ENCODE measurements around the gene NPAT.

The NPAT gene

DNA sequence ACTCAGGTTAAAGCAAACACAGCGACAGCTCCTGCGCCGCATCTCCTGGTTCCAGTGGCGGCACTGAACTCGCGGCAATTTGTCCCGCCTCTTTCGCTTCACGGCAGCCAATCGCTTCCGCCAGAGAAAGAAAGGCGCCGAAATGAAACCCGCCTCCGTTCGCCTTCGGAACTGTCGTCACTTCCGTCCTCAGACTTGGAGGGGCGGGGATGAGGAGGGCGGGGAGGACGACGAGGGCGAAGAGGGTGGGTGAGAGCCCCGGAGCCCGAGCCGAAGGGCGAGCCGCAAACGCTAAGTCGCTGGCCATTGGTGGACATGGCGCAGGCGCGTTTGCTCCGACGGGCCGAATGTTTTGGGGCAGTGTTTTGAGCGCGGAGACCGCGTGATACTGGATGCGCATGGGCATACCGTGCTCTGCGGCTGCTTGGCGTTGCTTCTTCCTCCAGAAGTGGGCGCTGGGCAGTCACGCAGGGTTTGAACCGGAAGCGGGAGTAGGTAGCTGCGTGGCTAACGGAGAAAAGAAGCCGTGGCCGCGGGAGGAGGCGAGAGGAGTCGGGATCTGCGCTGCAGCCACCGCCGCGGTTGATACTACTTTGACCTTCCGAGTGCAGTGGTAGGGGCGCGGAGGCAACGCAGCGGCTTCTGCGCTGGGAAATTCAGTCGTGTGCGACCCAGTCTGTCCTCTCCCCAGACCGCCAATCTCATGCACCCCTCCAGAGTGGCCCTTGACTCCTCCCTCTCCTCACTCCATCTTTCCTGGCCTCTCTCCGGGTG lies at the start of gene NPAT, which contains the start of gene ATM:
Gene NPAT, minus strand, starts transcription at position 65 of the 774 bp plus-strand sequence. CDS start 102 bp downstream, outside the sequence.
Gene ATM, plus strand, starts transcription at position 494 of the 774 bp plus-strand sequence. CDS start 4,558 bp downstream, outside the sequence.
- Histone ChIP-seq H3K36me3 (ENCODE audit: control insufficient read depth in 1 of 2, insufficient read depth in 2 of 2, low read length in 2 of 2) (no peaks in the 10 kb centered on the region), H3K27me3 (ENCODE audit: control insufficient read depth in 1 of 2, insufficient read depth in 2 of 2, low read length in 2 of 2) (no peaks in the 10 kb centered on the region), H3K4me1 (ENCODE audit: control insufficient read depth in 1 of 2, insufficient read depth in 2 of 2, low read length in 2 of 2) (peaks cover 21 to 30% of the 10 kb centered on the region in 2 donors), H3K27ac (ENCODE audit: low read depth, low read length) (peak within 1 kb of the TSS; percentile 94), H3K9me3 (ENCODE audit: control insufficient read depth in 1 of 2, low read length in 2 of 2) (no peaks in the 10 kb centered on the region), H3K4me3 (ENCODE audit: low read depth in 1 of 2, low read length in 2 of 2) (peak within 1 kb of the TSS; percentile 95 to 99), H3K9ac (ENCODE audit: low read depth in 1 of 2, low read length in 2 of 2) (peak within 1 kb of the TSS; percentile 92 to 98)

DNA sequence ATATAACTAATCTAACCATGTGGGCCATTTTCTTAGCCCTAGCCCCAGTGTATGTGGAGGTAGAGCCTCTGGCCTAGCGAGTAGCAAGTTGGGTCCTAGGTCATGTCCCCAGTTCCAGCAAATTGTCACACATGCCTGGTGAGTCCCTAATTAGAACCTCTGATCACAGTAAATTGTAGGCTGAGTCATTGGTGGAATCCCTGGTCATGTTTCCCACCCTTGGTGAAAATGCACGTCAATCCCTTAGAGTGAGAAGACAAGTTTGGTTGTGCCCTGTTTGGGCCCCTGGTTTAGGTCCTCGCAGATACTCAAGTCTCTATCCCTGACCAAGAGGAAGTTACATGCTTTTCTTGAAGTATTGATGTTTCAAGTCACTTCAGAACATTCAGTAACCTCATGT lies 47.1 kb upstream of the NPAT start:
- Histone ChIP-seq H3K4me3 (ENCODE audit: low read depth in 1 of 2, low read length in 2 of 2) (no peak overlapping the region), H3K9ac (ENCODE audit: low read depth in 1 of 2, low read length in 2 of 2) (no peak overlapping the region), H3K27me3 (ENCODE audit: control insufficient read depth in 1 of 2, insufficient read depth in 2 of 2, low read length in 2 of 2) (no peaks in the 10 kb centered on the region), H3K9me3 (ENCODE audit: control insufficient read depth in 1 of 2, low read length in 2 of 2) (no peaks in the 10 kb centered on the region), H3K27ac (ENCODE audit: low read depth, low read length) (no peak overlapping the region), H3K4me1 (ENCODE audit: control insufficient read depth in 1 of 2, insufficient read depth in 2 of 2, low read length in 2 of 2) (no peaks in the 10 kb centered on the region), H3K36me3 (ENCODE audit: control insufficient read depth in 1 of 2, insufficient read depth in 2 of 2, low read length in 2 of 2) (peaks cover 6 to 26% of the 10 kb centered on the region in 2 donors)

DNA sequence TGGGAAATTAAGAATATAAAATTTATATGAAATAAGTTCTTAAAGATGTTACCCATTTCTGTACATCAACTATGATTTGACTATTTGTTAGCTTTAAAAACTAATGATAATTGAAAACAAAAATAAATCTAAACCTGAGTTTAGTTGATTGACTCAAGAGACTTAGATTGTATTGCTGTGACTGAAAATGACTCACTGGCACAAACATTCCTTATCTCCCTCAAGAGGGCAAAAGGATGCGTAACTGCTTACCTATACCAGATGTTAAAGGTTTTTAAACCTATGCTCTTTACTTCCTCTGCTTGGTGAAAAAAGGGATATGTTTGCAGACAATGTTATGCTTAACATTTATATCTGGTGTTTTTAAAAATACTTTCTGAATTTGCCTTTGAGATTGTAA lies 30.7 kb upstream of the NPAT start:
- no peaks in the 10 kb centered on the region for H3K4me1 ChIP-seq (ENCODE audit: control insufficient read depth in 1 of 2, insufficient read depth in 2 of 2, low read length in 2 of 2)
- H3K9ac ChIP-seq (ENCODE audit: low read depth in 1 of 2, low read length in 2 of 2), result no peak overlapping the region
- no peak overlapping the region for H3K27ac ChIP-seq (ENCODE audit: low read depth, low read length)
- no peaks in the 10 kb centered on the region for H3K27me3 ChIP-seq (ENCODE audit: control insufficient read depth in 1 of 2, insufficient read depth in 2 of 2, low read length in 2 of 2)
- no peaks in the 10 kb centered on the region for H3K9me3 ChIP-seq (ENCODE audit: control insufficient read depth in 1 of 2, low read length in 2 of 2)
- no peak overlapping the region for H3K4me3 ChIP-seq (ENCODE audit: low read depth in 1 of 2, low read length in 2 of 2)
- H3K36me3 ChIP-seq (ENCODE audit: control insufficient read depth in 1 of 2, insufficient read depth in 2 of 2, low read length in 2 of 2), result peaks cover 25 to 55% of the 10 kb centered on the region in 2 donors

DNA sequence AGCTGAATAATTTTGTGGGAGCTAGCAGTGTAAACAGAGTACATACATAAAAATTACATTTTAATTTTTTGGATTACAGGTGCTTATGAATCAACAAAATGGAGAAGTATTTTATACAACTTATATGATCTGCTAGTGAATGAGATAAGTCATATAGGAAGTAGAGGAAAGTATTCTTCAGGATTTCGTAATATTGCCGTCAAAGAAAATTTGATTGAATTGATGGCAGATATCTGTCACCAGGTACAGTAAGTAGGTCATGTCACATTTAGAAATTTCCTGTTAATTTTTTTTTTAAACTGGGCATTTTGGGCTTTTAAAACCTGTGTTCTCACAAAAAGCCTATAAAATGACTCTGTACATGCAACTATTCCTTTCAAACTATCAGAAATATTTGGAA lies 24.4 kb upstream of the NPAT start:
- H3K27me3 ChIP-seq (ENCODE audit: control insufficient read depth in 1 of 2, insufficient read depth in 2 of 2, low read length in 2 of 2), result no peaks in the 10 kb centered on the region
- H3K9me3 ChIP-seq (ENCODE audit: control insufficient read depth in 1 of 2, low read length in 2 of 2), result no peaks in the 10 kb centered on the region
- H3K4me3 ChIP-seq (ENCODE audit: low read depth in 1 of 2, low read length in 2 of 2), result no peak overlapping the region
- no peak overlapping the region for H3K27ac ChIP-seq (ENCODE audit: low read depth, low read length)
- H3K9ac ChIP-seq (ENCODE audit: low read depth in 1 of 2, low read length in 2 of 2), result no peak overlapping the region
- no peaks in the 10 kb centered on the region for H3K4me1 ChIP-seq (ENCODE audit: control insufficient read depth in 1 of 2, insufficient read depth in 2 of 2, low read length in 2 of 2)
- H3K36me3 ChIP-seq (ENCODE audit: control insufficient read depth in 1 of 2, insufficient read depth in 2 of 2, low read length in 2 of 2), result peaks cover 11 to 34% of the 10 kb centered on the region in 2 donors

DNA sequence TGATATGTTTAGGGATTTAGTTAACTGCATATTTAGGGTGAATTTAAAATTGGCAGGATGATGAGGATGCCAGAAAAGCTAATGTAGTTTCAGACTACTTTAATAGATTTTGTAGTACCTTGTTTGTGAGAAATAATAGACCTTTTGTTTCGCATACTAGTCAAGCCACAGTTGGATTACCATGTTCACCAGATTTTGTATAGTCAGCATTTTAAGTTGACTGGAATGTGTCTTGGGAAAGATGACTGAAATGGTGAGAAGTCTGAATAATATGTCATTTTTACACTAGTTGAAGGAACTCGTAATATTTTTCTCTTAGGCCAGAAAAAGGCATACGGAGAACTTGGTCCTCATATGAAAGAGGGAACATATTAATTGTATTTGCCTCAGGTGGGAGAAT lies 23.9 kb upstream of the NPAT start:
- H3K9me3 ChIP-seq (ENCODE audit: control insufficient read depth in 1 of 2, low read length in 2 of 2), result no peaks in the 10 kb centered on the region
- no peaks in the 10 kb centered on the region for H3K27me3 ChIP-seq (ENCODE audit: control insufficient read depth in 1 of 2, insufficient read depth in 2 of 2, low read length in 2 of 2)
- no peak overlapping the region for H3K9ac ChIP-seq (ENCODE audit: low read depth in 1 of 2, low read length in 2 of 2)
- H3K4me1 ChIP-seq (ENCODE audit: control insufficient read depth in 1 of 2, insufficient read depth in 2 of 2, low read length in 2 of 2), result no peaks in the 10 kb centered on the region
- peaks cover 6 to 32% of the 10 kb centered on the region in 2 donors for H3K36me3 ChIP-seq (ENCODE audit: control insufficient read depth in 1 of 2, insufficient read depth in 2 of 2, low read length in 2 of 2)
- no peak overlapping the region for H3K4me3 ChIP-seq (ENCODE audit: low read depth in 1 of 2, low read length in 2 of 2)
- H3K27ac ChIP-seq (ENCODE audit: low read depth, low read length), result no peak overlapping the region

DNA sequence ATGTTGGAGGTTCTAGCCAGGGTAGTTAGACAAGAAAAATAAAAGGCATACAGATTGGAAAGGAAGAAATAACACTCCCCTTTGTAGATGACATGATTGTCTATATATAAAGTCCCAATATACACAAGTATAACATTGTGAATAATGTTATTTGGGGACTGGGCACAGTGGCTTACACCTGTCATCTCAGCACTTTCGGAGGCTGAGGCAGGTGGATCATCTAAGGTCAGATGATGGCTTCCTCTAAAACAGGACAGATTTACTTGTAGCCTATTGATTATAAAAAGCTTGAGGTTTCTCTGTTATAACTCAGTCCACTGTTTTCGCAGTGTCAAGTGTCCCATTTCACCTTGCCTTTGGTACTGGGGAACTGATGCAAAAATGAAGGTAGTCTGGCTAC lies 20.0 kb upstream of the NPAT start:
- Histone ChIP-seq H3K27ac (ENCODE audit: low read depth, low read length) (no peak overlapping the region), H3K4me3 (ENCODE audit: low read depth in 1 of 2, low read length in 2 of 2) (no peak overlapping the region), H3K4me1 (ENCODE audit: control insufficient read depth in 1 of 2, insufficient read depth in 2 of 2, low read length in 2 of 2) (no peaks in the 10 kb centered on the region), H3K9me3 (ENCODE audit: control insufficient read depth in 1 of 2, low read length in 2 of 2) (no peaks in the 10 kb centered on the region), H3K9ac (ENCODE audit: low read depth in 1 of 2, low read length in 2 of 2) (no peak overlapping the region), H3K27me3 (ENCODE audit: control insufficient read depth in 1 of 2, insufficient read depth in 2 of 2, low read length in 2 of 2) (no peaks in the 10 kb centered on the region), H3K36me3 (ENCODE audit: control insufficient read depth in 1 of 2, insufficient read depth in 2 of 2, low read length in 2 of 2) (peaks cover 3 to 29% of the 10 kb centered on the region in 2 donors)

DNA sequence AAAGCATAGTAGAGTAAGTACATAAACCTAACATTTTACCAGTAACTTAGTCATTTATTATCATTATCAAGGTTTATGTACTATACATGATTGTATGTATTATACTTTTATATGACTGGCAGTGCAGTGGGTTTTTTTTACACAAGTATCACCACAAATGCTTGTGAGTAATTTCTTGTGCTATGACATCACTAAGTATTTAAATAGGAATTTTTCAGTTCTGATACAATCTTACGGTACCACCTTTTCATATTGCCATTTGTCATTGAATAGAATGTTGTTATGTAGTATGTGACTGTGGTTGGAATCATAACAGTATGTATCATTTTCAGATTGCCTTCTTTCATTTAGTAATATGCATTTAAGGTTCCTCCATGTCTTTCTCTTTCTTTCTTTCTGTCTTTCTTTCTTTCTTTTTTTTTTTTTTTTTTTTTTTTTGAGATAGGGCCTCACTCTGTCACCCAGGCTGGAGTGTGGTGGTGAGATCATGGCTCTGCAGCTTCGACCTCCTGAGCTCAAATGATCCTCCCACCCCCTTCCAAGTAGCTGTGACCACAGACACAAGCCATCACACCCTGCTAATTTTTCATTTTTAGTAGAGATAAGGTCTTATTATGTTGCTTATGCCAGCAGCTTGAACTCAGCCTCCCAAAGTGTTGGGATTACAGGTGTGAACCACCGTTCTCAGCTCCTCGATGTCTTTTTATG lies 19.0 kb upstream of the NPAT start:
- no peaks in the 10 kb centered on the region for H3K9me3 ChIP-seq (ENCODE audit: control insufficient read depth in 1 of 2, low read length in 2 of 2)
- H3K27ac ChIP-seq (ENCODE audit: low read depth, low read length), result no peak overlapping the region
- H3K4me1 ChIP-seq (ENCODE audit: control insufficient read depth in 1 of 2, insufficient read depth in 2 of 2, low read length in 2 of 2), result peaks cover 0 to 4% of the 10 kb centered on the region in 2 donors
- no peak overlapping the region for H3K9ac ChIP-seq (ENCODE audit: low read depth in 1 of 2, low read length in 2 of 2)
- no peaks in the 10 kb centered on the region for H3K27me3 ChIP-seq (ENCODE audit: control insufficient read depth in 1 of 2, insufficient read depth in 2 of 2, low read length in 2 of 2)
- H3K4me3 ChIP-seq (ENCODE audit: low read depth in 1 of 2, low read length in 2 of 2), result no peak overlapping the region
- peaks cover 3 to 23% of the 10 kb centered on the region in 2 donors for H3K36me3 ChIP-seq (ENCODE audit: control insufficient read depth in 1 of 2, insufficient read depth in 2 of 2, low read length in 2 of 2)

DNA sequence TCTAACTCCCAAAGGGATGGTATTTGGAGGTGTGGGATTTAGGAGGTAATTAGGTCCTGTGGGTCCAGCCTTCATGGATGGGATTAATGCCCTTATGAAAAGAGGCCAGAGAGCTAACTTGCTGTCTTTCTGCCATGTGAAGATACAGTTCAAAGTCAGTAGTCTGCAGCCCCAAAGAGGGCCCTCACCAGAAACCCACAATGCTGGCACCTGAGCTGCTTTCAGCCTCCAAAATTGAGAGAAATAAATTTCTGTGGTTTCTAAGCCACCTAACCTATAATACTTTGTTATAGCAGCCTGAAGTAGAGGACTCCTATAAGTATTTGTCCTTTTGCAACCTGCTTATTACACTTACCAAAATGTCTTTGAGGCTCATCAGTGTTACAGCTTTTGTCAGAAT lies 16.6 kb upstream of the NPAT start:
- H3K4me3 ChIP-seq (ENCODE audit: low read depth in 1 of 2, low read length in 2 of 2), result no peak overlapping the region
- H3K9me3 ChIP-seq (ENCODE audit: control insufficient read depth in 1 of 2, low read length in 2 of 2), result no peaks in the 10 kb centered on the region
- no peak overlapping the region for H3K9ac ChIP-seq (ENCODE audit: low read depth in 1 of 2, low read length in 2 of 2)
- H3K4me1 ChIP-seq (ENCODE audit: control insufficient read depth in 1 of 2, insufficient read depth in 2 of 2, low read length in 2 of 2), result peaks cover 0 to 4% of the 10 kb centered on the region in 2 donors
- no peak overlapping the region for H3K27ac ChIP-seq (ENCODE audit: low read depth, low read length)
- H3K36me3 ChIP-seq (ENCODE audit: control insufficient read depth in 1 of 2, insufficient read depth in 2 of 2, low read length in 2 of 2), result peaks cover 3 to 16% of the 10 kb centered on the region in 2 donors
- no peaks in the 10 kb centered on the region for H3K27me3 ChIP-seq (ENCODE audit: control insufficient read depth in 1 of 2, insufficient read depth in 2 of 2, low read length in 2 of 2)

DNA sequence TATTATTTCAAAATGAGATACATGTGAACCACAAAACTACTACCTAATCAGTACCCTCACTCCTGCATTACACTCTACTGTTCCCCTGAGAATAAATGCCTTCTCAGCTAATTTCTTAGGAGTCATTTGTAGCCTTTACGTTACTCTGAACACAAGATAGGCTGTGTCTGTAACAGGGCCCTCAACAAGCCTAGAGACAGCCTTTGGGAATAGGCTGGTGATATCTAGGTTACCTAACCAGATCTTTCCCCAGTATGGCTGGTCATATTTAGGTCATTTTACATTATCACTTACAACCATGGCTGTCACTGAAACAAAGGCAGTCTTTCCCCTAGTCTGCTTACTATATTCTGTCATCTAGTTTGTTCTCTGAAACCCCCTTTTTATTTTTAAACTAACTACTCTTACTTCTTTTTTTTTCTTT lies 14.6 kb upstream of the NPAT start:
- Histone ChIP-seq H3K36me3 (ENCODE audit: control insufficient read depth in 1 of 2, insufficient read depth in 2 of 2, low read length in 2 of 2) (peaks cover 3 to 17% of the 10 kb centered on the region in 2 donors), H3K9me3 (ENCODE audit: control insufficient read depth in 1 of 2, low read length in 2 of 2) (no peaks in the 10 kb centered on the region), H3K4me3 (ENCODE audit: low read depth in 1 of 2, low read length in 2 of 2) (no peak overlapping the region), H3K27ac (ENCODE audit: low read depth, low read length) (no peak overlapping the region), H3K9ac (ENCODE audit: low read depth in 1 of 2, low read length in 2 of 2) (no peak overlapping the region), H3K4me1 (ENCODE audit: control insufficient read depth in 1 of 2, insufficient read depth in 2 of 2, low read length in 2 of 2) (peaks cover 0 to 4% of the 10 kb centered on the region in 2 donors), H3K27me3 (ENCODE audit: control insufficient read depth in 1 of 2, insufficient read depth in 2 of 2, low read length in 2 of 2) (no peaks in the 10 kb centered on the region)

DNA sequence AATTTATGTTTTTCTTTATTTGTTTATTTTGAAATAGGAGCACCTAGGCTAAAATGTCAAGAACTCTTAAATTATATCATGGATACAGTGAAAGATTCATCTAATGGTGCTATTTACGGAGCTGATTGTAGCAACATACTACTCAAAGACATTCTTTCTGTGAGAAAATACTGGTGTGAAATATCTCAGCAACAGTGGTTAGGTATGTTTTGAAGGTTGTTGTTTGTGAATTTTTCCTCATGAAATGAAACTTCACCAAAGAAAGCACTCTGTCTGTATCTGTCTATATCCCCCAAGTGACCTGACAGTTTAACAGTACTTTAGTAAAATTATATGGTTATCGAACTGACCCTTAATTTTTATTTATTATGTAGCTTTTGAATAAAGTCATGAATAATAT lies 13.2 kb upstream of the NPAT start:
- H3K4me1 ChIP-seq (ENCODE audit: control insufficient read depth in 1 of 2, insufficient read depth in 2 of 2, low read length in 2 of 2), result peaks cover 0 to 4% of the 10 kb centered on the region in 2 donors
- H3K4me3 ChIP-seq (ENCODE audit: low read depth in 1 of 2, low read length in 2 of 2), result no peak overlapping the region
- no peaks in the 10 kb centered on the region for H3K9me3 ChIP-seq (ENCODE audit: control insufficient read depth in 1 of 2, low read length in 2 of 2)
- no peak overlapping the region for H3K27ac ChIP-seq (ENCODE audit: low read depth, low read length)
- no peak overlapping the region for H3K9ac ChIP-seq (ENCODE audit: low read depth in 1 of 2, low read length in 2 of 2)
- no peaks in the 10 kb centered on the region for H3K27me3 ChIP-seq (ENCODE audit: control insufficient read depth in 1 of 2, insufficient read depth in 2 of 2, low read length in 2 of 2)
- peaks cover 3 to 22% of the 10 kb centered on the region in 2 donors for H3K36me3 ChIP-seq (ENCODE audit: control insufficient read depth in 1 of 2, insufficient read depth in 2 of 2, low read length in 2 of 2)

All from duodenal mucosa (tissue), 2 donors.